DND-41 (cell line): ENCODE data around the gene PALD1.

ENCODE experiments used
- ATAC-seq: fragments of 200-7000 bp; cut with Tn5 transposase; 3 replicates; pipeline ENCODE4 v1.9.1; 2021; ENCODE audit warnings: low read depth; ENCODE audit not compliant: insufficient read depth
- DNase-seq: peaks from one replicate; pipeline ENCODE4 v3.0.0-alpha.2; 2020
- H2AFZ ChIP-seq: 2 replicates; pipeline ENCODE4 v1.6.0; 2012; ENCODE audit warnings: low read depth, low read length
- H3K27ac ChIP-seq: 2 replicates; pipeline ENCODE4 v1.5.1; 2012; ENCODE audit warnings: low read length, inconsistent platforms
- H3K27me3 ChIP-seq: fragments of 200-600 bp; sonication (generic); 2 replicates; pipeline ENCODE4 v1.6.0; 2012; ENCODE audit warnings: low read length, mild to moderate bottlenecking, inconsistent platforms; ENCODE audit not compliant: insufficient read depth, poor library complexity
- H3K36me3 ChIP-seq: 2 replicates; pipeline ENCODE4 v1.5.1; 2012; ENCODE audit warnings: low read length, inconsistent platforms; ENCODE audit not compliant: insufficient read depth
- H3K4me1 ChIP-seq: 2 replicates; pipeline ENCODE4 v1.5.1; 2012; ENCODE audit warnings: mild to moderate bottlenecking, low read length; ENCODE audit not compliant: insufficient read depth
- H3K4me2 ChIP-seq: 2 replicates; pipeline ENCODE4 v1.6.0; 2012; ENCODE audit warnings: mild to moderate bottlenecking, moderate library complexity, low read length, inconsistent platforms; ENCODE audit not compliant: insufficient read depth
- H3K4me3 ChIP-seq, 2 experiments: fragments of 200-600 bp in 1 of 2; shearing (Covaris generic) in 1 of 2; 2 replicates each; pipeline ENCODE4 v1.5.1; 2012 to 2016; ENCODE audit warnings: inconsistent platforms in 2 of 2, low read length in 2 of 2, mild to moderate bottlenecking in 2 of 2, low read depth in 1 of 2, moderate library complexity in 1 of 2
- H3K79me2 ChIP-seq: 2 replicates; pipeline ENCODE4 v1.6.0; 2012; ENCODE audit warnings: low read length, inconsistent platforms; ENCODE audit not compliant: insufficient read depth
- H3K9ac ChIP-seq: 2 replicates; pipeline ENCODE4 v1.6.0; 2012; ENCODE audit warnings: low read depth, mild to moderate bottlenecking, inconsistent platforms, low read length, moderate library complexity
- H3K9me3 ChIP-seq: 2 replicates; pipeline ENCODE4 v1.5.1; 2012; ENCODE audit warnings: low read length, moderate library complexity, mild to moderate bottlenecking, inconsistent platforms; ENCODE audit not compliant: insufficient read depth, severe bottlenecking
- H4K20me1 ChIP-seq: 2 replicates; pipeline ENCODE4 v1.6.0; 2012; ENCODE audit warnings: low read length; ENCODE audit not compliant: insufficient read depth
- CTCF ChIP-seq: IDR thresholded peaks from 2 replicates; pipeline ENCODE4 v1.5.1; 2012; ENCODE audit warnings: borderline replicate concordance, low read length, moderate library complexity, mild to moderate bottlenecking; ENCODE audit not compliant: poor library complexity, severe bottlenecking; ENCODE audit errors: extremely low read depth
- EZH2 ChIP-seq: IDR thresholded peaks from 3 replicates; pipeline ENCODE4 v1.6.1; 2012; ENCODE audit warnings: borderline replicate concordance, low read depth, mild to moderate bottlenecking, moderate library complexity, low read length, inconsistent platforms; ENCODE audit not compliant: severe bottlenecking

Gene PALD1

GRCh38 chr10:70504521-70505358 is 26.2 kb downstream of the PALD1 start:
- Histone ChIP-seq H3K9ac (no peak overlapping the region), H2AFZ (no peak overlapping the region), H3K27me3 (no peaks in the 10 kb centered on the region), H3K4me2 (no peak overlapping the region), H3K27ac (no peak overlapping the region), H3K36me3 (no peaks in the 10 kb centered on the region), H3K4me3 (no peak overlapping the region), H3K79me2 (no peaks in the 10 kb centered on the region), H4K20me1 (0 out of 2 replicates have a peak, but pooled peaks cover 8% of the 10 kb centered on the region), H3K9me3 (no peaks in the 10 kb centered on the region), H3K4me1 (no peaks in the 10 kb centered on the region)
- DNase-seq (no peak), ATAC-seq (no peak)
- TF ChIP-seq EZH2 = no peak
- TF ChIP-seq CTCF = no peak

GRCh38 chr10:70505908-70506307 is 27.3 kb downstream of the PALD1 start:
- TF ChIP-seq EZH2 (no peak), CTCF (no peak)
- ATAC-seq (no peak), DNase-seq (no peak)
- Histone ChIP-seq H3K36me3 (no peaks in the 10 kb centered on the region), H3K4me2 (no peak overlapping the region), H3K27me3 (no peaks in the 10 kb centered on the region), H3K4me1 (no peaks in the 10 kb centered on the region), H2AFZ (no peak overlapping the region), H3K27ac (no peak overlapping the region), H3K9me3 (no peaks in the 10 kb centered on the region), H4K20me1 (0 out of 2 replicates have a peak, but pooled peaks cover 12% of the 10 kb centered on the region), H3K9ac (no peak overlapping the region), H3K79me2 (no peaks in the 10 kb centered on the region), H3K4me3 (no peak overlapping the region)

- H3K36me3 ChIP-seq = no peaks in the 10 kb centered on the region
- ATAC-seq (no peak), DNase-seq (no peak)
- no peak overlapping the region for H3K27ac ChIP-seq
- H3K79me2 ChIP-seq = no peaks in the 10 kb centered on the region
- TF ChIP-seq CTCF (no peak), EZH2 (no peak)
- H3K4me1 ChIP-seq = no peaks in the 10 kb centered on the region
- H3K9me3 ChIP-seq = no peaks in the 10 kb centered on the region
- no peak overlapping the region for H3K4me3 ChIP-seq
- 0 out of 2 replicates have a peak, but pooled peaks cover 22% of the 10 kb centered on the region for H4K20me1 ChIP-seq
- H3K9ac ChIP-seq = no peak overlapping the region
- H3K27me3 ChIP-seq = no peaks in the 10 kb centered on the region
- no peak overlapping the region for H3K4me2 ChIP-seq
- no peak overlapping the region for H2AFZ ChIP-seq
Observed at GRCh38 chr10:70507966-70508365, 29.4 kb downstream of the PALD1 start.
